Cardiac muscle cell (in vitro differentiated cells and primary cell): Measurements from ENCODE around the gene REST. TPM values are rescaled to one million over a fixed set of nuclear protein-coding genes. Genes with fewer than 3 reads are reported as not detected.

Source experiments
- DNase-seq, 2 donors: peaks; one replicate each; pipeline versions ENCODE4 v3.0.0 to v3.0.0-alpha.2; 2010 to 2017; ENCODE audit warnings: low read depth in 1 of 2, low spot score in 1 of 2
- H3K27ac ChIP-seq: fragments of 200-600 bp; sonication (generic); 2 replicates; pipeline ENCODE4 v1.5.1; 2016
- H3K27me3 ChIP-seq: fragments of 200-600 bp; sonication (generic); 2 replicates; pipeline ENCODE4 v1.6.0; 2016; ENCODE audit warnings: control low read depth
- H3K36me3 ChIP-seq: fragments of 200-600 bp; sonication (generic); 2 replicates; pipeline ENCODE4 v1.5.1; 2016; ENCODE audit warnings: control low read depth
- H3K4me1 ChIP-seq: fragments of 200-600 bp; sonication (generic); 2 replicates; pipeline ENCODE4 v1.8.1; 2017; ENCODE audit warnings: low read depth, mild to moderate bottlenecking, mixed run types
- H3K4me3 ChIP-seq: fragments of 200-600 bp; sonication (generic); 2 replicates; pipeline ENCODE4 v1.5.1; 2016; ENCODE audit warnings: mild to moderate bottlenecking
- H3K9me3 ChIP-seq: fragments of 200-600 bp; sonication (generic); 2 replicates; pipeline ENCODE4 v1.5.1; 2017; ENCODE audit warnings: low read depth, mild to moderate bottlenecking, control low read depth
- CTCF ChIP-seq: IDR thresholded peaks from 2 replicates; pipeline ENCODE4 v1.5.1; 2012; ENCODE audit warnings: low read depth, mild to moderate bottlenecking, low read length
- polyA plus RNA-seq: library from polyadenylated mRNA; unstranded; fragments of >200 nt; fragmentation: Nextera tagmentation; extraction: Ambion mirVana; gene quantifications from 2 replicates; pipeline ENCODE4 v1.2.1, GENCODE V29; 2016
- total RNA-seq: library from RNA; depleted of rRNA; stranded (reverse); fragments of >200 nt; gene quantifications from 2 replicates; pipeline ENCODE4 v1.2.3, GENCODE V29; 2016

The REST gene
- total and polyA plus RNA-seq, 2 experiments from 2014 or later, result 66.1 to 89.0 TPM

- Histone ChIP-seq H3K4me1 (no peaks in the 10 kb centered on the region), H3K27ac (no peak overlapping the region), H3K27me3 (no peaks in the 10 kb centered on the region), H3K4me3 (no peak overlapping the region), H3K36me3 (peaks cover 45% of the 10 kb centered on the region), H3K9me3 (no peaks in the 10 kb centered on the region)
- DNase-seq, result peak in 1 of 2 donors; percentile 98
- no peak for TF ChIP-seq CTCF
Observed at GRCh38 chr4:56995525-56995924, 87.8 kb downstream of the REST start.

GRCh38 chr4:56999751-57000150 is 92.1 kb downstream of the REST start:
- Histone ChIP-seq H3K4me1 (no peaks in the 10 kb centered on the region), H3K27me3 (no peaks in the 10 kb centered on the region), H3K4me3 (no peak overlapping the region), H3K9me3 (no peaks in the 10 kb centered on the region), H3K36me3 (peaks cover 43% of the 10 kb centered on the region), H3K27ac (no peak overlapping the region)
- TF ChIP-seq CTCF, result no peak
- no peak for DNase-seq

- Histone ChIP-seq H3K27ac (no peak overlapping the region), H3K9me3 (no peaks in the 10 kb centered on the region), H3K4me1 (no peaks in the 10 kb centered on the region), H3K27me3 (no peaks in the 10 kb centered on the region), H3K4me3 (no peak overlapping the region), H3K36me3 (peaks cover 71% of the 10 kb centered on the region)
- TF ChIP-seq CTCF, result no peak
- DNase-seq, result no peak
Observed at GRCh38 chr4:57013543-57014120, 105.9 kb downstream of the REST start.

Other genes with a start within 250 kb of the REST start
- 0.12 and 1.2 TPM in 2 replicates for gene HOPX, start 226.6 kb upstream of the REST start, total RNA-seq
- gene HOPX, start 226.6 kb upstream of the REST start, polyA plus RNA-seq, result 1.4 and 2.6 TPM in 2 replicates
- not detected in 2 replicates for gene SPINK2, start 86.2 kb upstream of the REST start, total RNA-seq
- gene SPINK2, start 86.2 kb upstream of the REST start, polyA plus RNA-seq, result 0.47 TPM in 1 of 2 replicates, not detected in the other
- 21.7 and 32.8 TPM in 2 replicates for gene NOA1, start 69.7 kb downstream of the REST start, total RNA-seq
- gene NOA1, start 69.7 kb downstream of the REST start, polyA plus RNA-seq, result 9.7 and 21.4 TPM in 2 replicates
- 137 and 146 TPM in 2 replicates for gene POLR2B, start 71.0 kb downstream of the REST start, total RNA-seq
- 65.8 and 95.2 TPM in 2 replicates for gene POLR2B, start 71.0 kb downstream of the REST start, polyA plus RNA-seq
- gene IGFBP7, start 202.5 kb downstream of the REST start, total RNA-seq, result 66.1 and 87.2 TPM in 2 replicates
- gene IGFBP7, start 202.5 kb downstream of the REST start, polyA plus RNA-seq, result 68.9 and 76.5 TPM in 2 replicates